Body of pancreas (tissue), 4 donors: Measurements from ENCODE around the gene AGMO.

Experiments used
- POLR2A ChIP-seq, 3 donors: fragments of 450-650 bp; IDR thresholded peaks; one replicate each; pipeline ENCODE4 v1.6.1; 2016; ENCODE audit warnings: antibody characterized with exemption in 3 of 3, mild to moderate bottlenecking in 2 of 3
- TF ChIP-seq, protein P1 (sequence below), 7 experiments: fragments of 450-650 bp in 4 of 7; fragments of 200-600 bp in 3 of 7; sonication (generic) in 3 of 7; IDR thresholded peaks; one replicate each; pipeline ENCODE4 v1.5.1; 2016 to 2019; ENCODE audit warnings: antibody characterized with exemption in 7 of 7

DNA sequence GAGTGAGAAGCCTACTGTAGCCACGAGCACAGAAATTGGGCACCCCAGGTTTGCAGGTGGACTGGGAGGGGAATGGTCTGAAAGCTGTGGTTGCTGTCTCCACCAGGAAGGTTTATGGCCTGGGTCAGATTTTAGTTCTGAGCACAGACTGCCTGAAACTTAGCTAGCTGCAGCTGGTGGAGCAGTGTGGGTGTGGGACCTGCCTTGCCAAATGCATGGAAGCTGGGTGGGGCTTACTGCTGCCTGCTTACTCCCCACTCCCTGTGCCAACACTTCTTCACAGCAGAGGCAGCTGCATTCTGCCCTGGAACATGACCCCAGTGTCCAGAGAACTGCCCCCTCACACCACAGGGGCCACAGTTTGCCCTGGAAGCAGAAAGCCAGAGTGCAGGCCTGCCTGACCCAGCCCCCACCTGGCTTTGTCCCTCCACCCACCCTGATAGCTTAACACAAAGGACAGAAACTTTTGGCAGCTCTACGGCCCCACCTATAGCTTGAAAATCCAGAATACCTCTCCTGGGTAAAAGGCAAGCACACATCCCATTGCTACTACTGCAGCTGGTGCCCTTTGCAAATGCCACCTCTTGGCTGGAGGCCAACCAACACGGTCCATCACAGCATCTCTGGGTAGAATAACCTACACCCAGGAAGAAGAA lies 281.6 kb downstream of the AGMO start:
- TF ChIP-seq, protein P1, sequence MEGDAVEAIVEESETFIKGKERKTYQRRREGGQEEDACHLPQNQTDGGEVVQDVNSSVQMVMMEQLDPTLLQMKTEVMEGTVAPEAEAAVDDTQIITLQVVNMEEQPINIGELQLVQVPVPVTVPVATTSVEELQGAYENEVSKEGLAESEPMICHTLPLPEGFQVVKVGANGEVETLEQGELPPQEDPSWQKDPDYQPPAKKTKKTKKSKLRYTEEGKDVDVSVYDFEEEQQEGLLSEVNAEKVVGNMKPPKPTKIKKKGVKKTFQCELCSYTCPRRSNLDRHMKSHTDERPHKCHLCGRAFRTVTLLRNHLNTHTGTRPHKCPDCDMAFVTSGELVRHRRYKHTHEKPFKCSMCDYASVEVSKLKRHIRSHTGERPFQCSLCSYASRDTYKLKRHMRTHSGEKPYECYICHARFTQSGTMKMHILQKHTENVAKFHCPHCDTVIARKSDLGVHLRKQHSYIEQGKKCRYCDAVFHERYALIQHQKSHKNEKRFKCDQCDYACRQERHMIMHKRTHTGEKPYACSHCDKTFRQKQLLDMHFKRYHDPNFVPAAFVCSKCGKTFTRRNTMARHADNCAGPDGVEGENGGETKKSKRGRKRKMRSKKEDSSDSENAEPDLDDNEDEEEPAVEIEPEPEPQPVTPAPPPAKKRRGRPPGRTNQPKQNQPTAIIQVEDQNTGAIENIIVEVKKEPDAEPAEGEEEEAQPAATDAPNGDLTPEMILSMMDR (IDR thresholded peaks at IDR 0.05), result no peak
- TF ChIP-seq POLR2A (IDR thresholded peaks at IDR 0.05), result no peak
